NT2/D1 (cell line): ENCODE measurements around the gene DDX6.
A peak's percentile ranks its signal among the peaks of the same experiment; 100 is the strongest.
"Not testable (repeated sequence)": the region's sequence is repeated elsewhere in the genome, so short reads cannot be mapped to it uniquely, and the experiment has no call there.

ENCODE experiments used
- DNase-seq: peaks from one replicate; pipeline ENCODE4 v3.0.0-alpha.2; 2011; ENCODE audit warnings: low read depth, low spot score
- H3K27me3 ChIP-seq: 2 replicates; pipeline ENCODE4 v1.6.0; 2011; ENCODE audit warnings: mild to moderate bottlenecking; ENCODE audit not compliant: insufficient read length, insufficient read depth
- H3K36me3 ChIP-seq: 2 replicates; pipeline ENCODE4 v1.6.1; 2011; ENCODE audit warnings: mild to moderate bottlenecking, low read length, mixed read lengths; ENCODE audit not compliant: insufficient read depth, insufficient read length
- H3K4me1 ChIP-seq: 2 replicates; pipeline ENCODE4 v1.5.1; 2011; ENCODE audit not compliant: insufficient read depth, insufficient read length
- H3K4me3 ChIP-seq: 2 replicates; pipeline ENCODE4 v1.5.1; 2011; ENCODE audit warnings: low read depth; ENCODE audit not compliant: insufficient read length
- H3K9ac ChIP-seq: 2 replicates; pipeline ENCODE4 v1.6.0; 2011; ENCODE audit warnings: low read depth; ENCODE audit not compliant: insufficient read length
- H3K9me3 ChIP-seq: 2 replicates; pipeline ENCODE4 v1.5.1; 2011; ENCODE audit warnings: mild to moderate bottlenecking, low read length; ENCODE audit not compliant: insufficient read depth
- SUZ12 ChIP-seq: IDR thresholded peaks from 2 replicates; pipeline ENCODE4 v1.6.1; 2011; ENCODE audit not compliant: insufficient read length, insufficient read depth; ENCODE audit errors: extremely low read depth
- YY1 ChIP-seq: IDR thresholded peaks from 2 replicates; pipeline ENCODE4 v1.6.1; 2011; ENCODE audit not compliant: insufficient read length, insufficient read depth
- ZNF274 ChIP-seq: IDR thresholded peaks from 2 replicates; pipeline ENCODE4 v1.6.1; 2011; ENCODE audit warnings: mild to moderate bottlenecking, low read depth, low read length

The DDX6 gene

DNA sequence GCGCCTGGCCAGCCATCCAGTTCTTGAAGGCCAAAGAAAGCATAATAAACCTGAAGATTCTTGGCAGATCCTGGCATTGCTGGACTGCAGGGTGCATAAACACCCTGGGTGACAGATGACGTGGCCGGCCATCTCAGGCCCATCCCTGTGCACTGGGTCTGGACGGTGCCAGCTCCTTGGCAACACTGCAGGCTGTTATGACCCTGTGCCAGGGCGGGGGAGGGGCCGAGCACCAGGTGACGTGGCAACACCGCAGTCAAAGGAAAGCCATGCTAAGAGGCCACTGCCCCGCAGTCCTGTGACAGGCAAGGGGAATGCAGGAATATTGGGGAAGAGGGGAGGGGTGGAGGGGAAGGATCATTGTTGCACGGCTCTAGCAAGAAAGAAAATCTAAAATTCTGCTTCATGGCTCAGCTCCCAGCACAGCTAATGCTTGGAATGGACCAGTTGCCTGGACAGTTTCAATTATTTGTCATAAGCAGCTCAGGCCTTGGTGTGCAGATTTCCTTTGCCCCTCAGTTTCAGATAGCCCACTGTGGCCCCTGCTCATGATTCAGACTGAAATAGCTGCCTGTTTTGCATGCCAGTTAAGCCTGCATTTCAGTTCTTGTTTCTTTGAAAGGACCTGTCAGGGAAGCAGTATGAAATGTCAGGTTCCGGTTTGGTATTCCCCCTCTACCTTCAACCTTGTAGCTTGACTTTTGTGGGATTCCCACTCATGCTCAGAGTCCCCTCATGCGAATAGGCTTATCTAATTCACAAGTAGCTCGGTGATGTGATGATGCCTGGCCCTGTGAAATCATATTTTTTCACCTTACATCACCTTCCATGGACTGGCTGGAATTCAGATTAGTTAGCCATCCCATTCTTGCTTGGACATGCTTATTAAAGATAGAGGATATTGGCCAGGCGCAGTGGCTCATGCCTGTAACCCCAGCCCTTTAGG, 29.7 kb upstream of the DDX6 start:
- Histone ChIP-seq H3K9me3 (no peaks in the 10 kb centered on the region), H3K36me3 (no peaks in the 10 kb centered on the region), H3K4me1 (peaks cover 2% of the 10 kb centered on the region), H3K4me3 (no peak overlapping the region), H3K9ac (peak overlapping the region; percentile 32), H3K27me3 (no peaks in the 10 kb centered on the region)
- no peak for DNase-seq
- TF ChIP-seq YY1 (no peak), ZNF274 (no peak)

DNA sequence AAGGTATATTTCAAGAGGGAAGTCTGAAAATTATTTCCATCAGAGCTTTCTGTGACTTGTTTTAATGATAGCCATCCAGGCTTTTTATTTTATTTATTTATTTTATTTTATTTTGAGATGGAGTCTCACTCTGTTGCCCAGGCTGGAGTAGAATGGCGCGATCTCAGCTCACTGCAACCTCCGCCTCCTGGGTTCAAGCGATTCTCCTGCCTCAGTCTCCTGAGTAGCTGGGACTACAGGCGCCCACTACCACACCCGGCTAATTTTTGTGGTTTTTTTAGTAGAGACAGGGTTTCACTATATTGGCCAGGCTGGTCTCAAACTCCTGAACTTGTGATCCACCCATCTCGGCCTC, 29.0 kb upstream of the DDX6 start:
- H3K9ac ChIP-seq, H3K4me1 ChIP-seq: not testable (repeated sequence)

DNA sequence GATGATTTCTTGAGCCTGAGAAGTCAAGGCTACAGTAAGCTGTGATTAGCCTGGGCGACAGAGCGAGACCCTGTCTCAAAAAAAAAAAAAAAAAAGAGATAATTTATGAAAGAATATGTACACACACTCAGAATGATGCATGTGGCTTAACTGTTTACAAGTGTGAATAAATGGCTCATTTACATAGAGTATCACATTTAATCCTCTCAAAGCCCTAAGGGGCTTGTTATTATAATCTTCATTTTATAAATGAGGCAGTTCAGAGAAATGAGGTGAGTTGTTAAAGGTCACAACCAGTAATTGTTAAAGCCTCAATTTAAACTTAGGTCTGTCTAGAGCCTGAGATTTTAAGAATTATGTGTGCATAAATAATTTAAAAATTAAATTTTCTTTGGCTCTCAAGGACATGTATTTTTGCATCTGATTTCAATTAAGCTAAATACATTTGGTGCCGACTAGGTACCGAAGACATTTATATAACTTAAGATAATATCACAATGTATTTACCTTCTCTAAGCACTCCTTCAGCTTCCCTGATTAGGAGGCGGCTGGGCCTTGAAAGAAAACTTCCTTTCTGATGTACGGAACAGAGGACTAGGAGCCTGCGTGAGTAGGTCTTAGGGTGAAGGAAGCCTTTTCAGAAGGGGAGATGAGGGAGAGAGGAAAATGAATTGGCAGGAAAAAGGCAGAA, 28.5 kb upstream of the DDX6 start:
- no peak for DNase-seq
- Histone ChIP-seq H3K27me3 (no peaks in the 10 kb centered on the region), H3K36me3 (no peaks in the 10 kb centered on the region), H3K9me3 (no peaks in the 10 kb centered on the region), H3K4me3 (no peak overlapping the region), H3K4me1 (peaks cover 2% of the 10 kb centered on the region), H3K9ac (no peak overlapping the region)
- TF ChIP-seq YY1 (no peak), SUZ12 (no peak), ZNF274 (no peak)

More for the DNA sequence above, 29.0 kb upstream of the DDX6 start:
- not testable (repeated sequence) for H3K4me3 ChIP-seq, H3K27me3 ChIP-seq, DNase-seq, H3K9me3 ChIP-seq, H3K36me3 ChIP-seq

DNA sequence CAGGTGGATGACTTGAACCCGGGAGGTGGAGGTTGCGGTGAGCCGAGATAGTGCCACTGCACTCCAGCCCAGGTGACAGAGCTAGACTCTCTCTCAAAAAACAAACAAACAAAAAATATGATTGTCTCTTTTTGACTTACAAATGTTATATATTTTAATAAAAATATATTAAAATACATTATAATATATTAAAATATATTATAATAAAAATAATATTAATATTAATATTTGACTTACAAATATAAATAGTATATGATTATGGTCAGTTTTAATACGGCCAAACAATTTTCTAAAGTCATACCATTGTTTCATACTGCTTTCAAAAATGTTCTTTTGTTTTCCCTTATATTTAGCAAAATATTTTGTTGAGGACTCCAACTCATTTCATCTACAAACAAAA, 27.2 kb upstream of the DDX6 start:
- DNase-seq = no peak
- Histone ChIP-seq H3K27me3 (no peaks in the 10 kb centered on the region), H3K9me3 (no peaks in the 10 kb centered on the region), H3K36me3 (no peaks in the 10 kb centered on the region), H3K4me1 (peaks cover 2% of the 10 kb centered on the region), H3K9ac (no peak overlapping the region), H3K4me3 (no peak overlapping the region)
- no peak for TF ChIP-seq YY1
- TF ChIP-seq SUZ12 = no peak
- no peak for TF ChIP-seq ZNF274

DNA sequence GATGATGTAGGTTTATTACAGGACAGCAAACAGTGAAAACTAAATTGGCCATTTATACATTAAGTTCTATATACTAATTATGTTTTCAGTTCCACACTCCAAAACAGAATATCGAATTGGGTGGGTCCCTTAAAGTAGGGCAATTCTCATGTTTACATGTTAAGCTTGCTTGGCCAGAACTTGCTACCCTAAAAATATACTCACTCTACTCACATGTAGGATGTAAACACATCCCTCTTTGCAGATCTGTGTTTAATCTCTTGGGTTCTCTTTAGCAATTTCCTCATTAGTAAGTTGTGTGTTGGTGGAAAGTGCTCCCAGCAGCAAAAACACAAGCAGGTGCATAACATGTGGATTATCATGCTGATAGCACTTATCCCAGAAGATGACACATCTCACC, 22.6 kb upstream of the DDX6 start:
- no peak overlapping the region for H3K4me3 ChIP-seq
- TF ChIP-seq SUZ12 (no peak), YY1 (no peak), ZNF274 (no peak)
- H3K4me1 ChIP-seq = no peaks in the 10 kb centered on the region
- no peak for DNase-seq
- H3K27me3 ChIP-seq = no peaks in the 10 kb centered on the region
- H3K9me3 ChIP-seq = no peaks in the 10 kb centered on the region
- no peaks in the 10 kb centered on the region for H3K36me3 ChIP-seq
- no peak overlapping the region for H3K9ac ChIP-seq

DNA sequence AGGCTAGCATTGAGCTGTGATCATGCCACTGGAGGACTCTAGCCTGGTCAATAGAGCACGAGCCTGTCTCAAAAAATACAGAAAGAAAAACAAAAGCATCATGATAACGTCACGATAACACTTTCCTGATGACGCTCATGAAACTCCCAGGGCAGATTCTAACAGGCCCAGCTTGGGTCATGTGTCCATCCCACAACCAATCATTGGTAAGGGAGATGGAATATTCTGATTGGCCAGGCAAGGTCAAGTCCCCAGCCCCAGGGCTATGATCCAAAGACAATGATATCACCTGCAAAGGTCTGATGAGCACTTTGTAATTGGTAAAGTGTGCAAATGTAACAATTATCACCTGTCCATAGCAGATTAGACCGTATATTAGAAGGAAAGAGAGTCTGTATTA, 21.5 kb upstream of the DDX6 start:
- no peaks in the 10 kb centered on the region for H3K27me3 ChIP-seq
- no peaks in the 10 kb centered on the region for H3K4me1 ChIP-seq
- DNase-seq = no peak
- H3K9ac ChIP-seq = no peak overlapping the region
- H3K9me3 ChIP-seq = no peaks in the 10 kb centered on the region
- H3K36me3 ChIP-seq = no peaks in the 10 kb centered on the region
- no peak for TF ChIP-seq YY1
- TF ChIP-seq SUZ12 = no peak
- no peak for TF ChIP-seq ZNF274
- no peak overlapping the region for H3K4me3 ChIP-seq

DNA sequence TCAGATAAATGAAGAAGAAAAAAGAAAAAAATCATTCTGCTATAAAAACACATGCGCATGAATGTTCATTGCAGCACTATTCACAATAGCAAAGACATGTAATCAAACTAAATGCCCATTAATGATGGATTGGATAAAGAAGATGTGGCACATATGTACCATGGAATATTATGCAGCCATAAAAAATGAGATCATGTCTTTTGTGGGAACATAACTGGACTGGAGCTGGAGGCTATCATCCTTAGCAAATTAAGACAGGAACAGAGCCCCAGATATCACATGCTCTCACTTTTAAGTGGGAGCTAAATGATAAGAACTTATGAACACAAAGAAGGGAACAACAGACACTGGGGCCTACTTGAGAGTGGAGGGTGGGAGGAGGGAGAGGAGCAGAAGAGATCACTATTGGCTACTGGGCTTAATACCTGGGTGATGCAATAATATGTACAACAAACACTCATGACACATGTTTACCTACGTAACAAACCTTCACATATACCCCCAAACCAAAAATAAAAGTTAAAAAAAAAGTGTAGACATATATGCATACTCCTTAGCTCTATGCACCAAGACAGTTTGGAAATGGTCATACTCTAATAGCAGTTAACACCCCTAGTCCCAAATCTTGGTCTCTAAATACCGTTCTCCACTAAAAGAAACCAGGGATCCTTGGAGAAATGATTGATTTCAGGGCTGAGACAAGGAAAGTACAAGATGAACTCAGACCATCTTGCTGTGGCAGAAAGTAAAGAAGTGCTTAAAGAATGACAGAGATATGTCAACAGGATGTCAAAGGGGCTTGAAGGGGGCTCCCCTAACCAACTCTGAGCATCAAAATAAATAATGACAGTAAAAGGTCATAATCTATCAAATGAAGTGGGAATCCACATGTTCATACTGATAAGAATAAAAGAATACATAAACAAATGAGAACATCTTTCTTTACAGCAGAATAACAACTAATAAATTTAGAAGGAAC, 17.1 kb upstream of the DDX6 start:
- Histone ChIP-seq H3K9ac (no peak overlapping the region), H3K36me3 (no peaks in the 10 kb centered on the region), H3K27me3 (no peaks in the 10 kb centered on the region), H3K4me1 (no peaks in the 10 kb centered on the region), H3K9me3 (no peaks in the 10 kb centered on the region), H3K4me3 (no peak overlapping the region)
- no peak for DNase-seq
- TF ChIP-seq YY1 (no peak), SUZ12 (no peak), ZNF274 (no peak)
